Stomach (tissue), 9 donors: Measurements from ENCODE around the gene GPR34. TPM values are rescaled to one million over a fixed set of nuclear protein-coding genes. Genes with fewer than 3 reads are reported as not detected.

ENCODE experiments used
- DNase-seq, 2 donors: peaks; one replicate each; pipeline versions ENCODE4 v3.0.0 to v3.0.0-alpha.2; 2013 to 2019
- H3K27ac ChIP-seq, 5 donors: fragments of 200-600 bp in 4 of 5; sonication (generic) in 4 of 5; one replicate each; pipeline ENCODE4 v1.5.1; 2013 to 2019; ENCODE audit warnings: mild to moderate bottlenecking in 1 of 5, moderate library complexity in 1 of 5
- H3K27me3 ChIP-seq, 3 donors: fragments of 200-600 bp; sonication (generic); one replicate each; pipeline ENCODE4 v1.5.1; 2017 to 2019; ENCODE audit warnings: mixed run types in 1 of 3
- H3K36me3 ChIP-seq, 4 donors: fragments of 200-600 bp; sonication (generic); 1 replicate in 3 of 4; 2 replicates in 1 of 4; pipeline ENCODE4 v1.5.1; 2016 to 2019
- H3K4me1 ChIP-seq, 4 donors: fragments of 200-600 bp; sonication (generic); one replicate each; pipeline ENCODE4 v1.5.1; 2016 to 2019
- H3K4me3 ChIP-seq, 4 donors: fragments of 200-600 bp; sonication (generic) in 3 of 4; one replicate each; pipeline ENCODE4 v1.5.1; 2016 to 2019; ENCODE audit warnings: mild to moderate bottlenecking in 1 of 4
- H3K9me3 ChIP-seq, 4 donors: fragments of 200-600 bp; sonication (generic); one replicate each; pipeline ENCODE4 v1.5.1; 2016 to 2019
- EP300 ChIP-seq: sonication (generic); formaldehyde crosslinking; IDR thresholded peaks from one replicate; pipeline ENCODE4 v1.6.1; 2017; ENCODE audit warnings: antibody characterized with exemption
- POLR2A ChIP-seq, 4 donors: fragments of 450-650 bp; IDR thresholded peaks; one replicate each; pipeline ENCODE4 v1.6.1; 2016; ENCODE audit warnings: antibody characterized with exemption in 4 of 4, control low read depth in 2 of 4, mild to moderate bottlenecking in 1 of 4, moderate library complexity in 1 of 4
- POLR2AphosphoS5 ChIP-seq, 3 donors: sonication (generic); formaldehyde crosslinking; IDR thresholded peaks; one replicate each; pipeline ENCODE4 v1.6.1; 2016; ENCODE audit warnings: antibody characterized with exemption in 3 of 3
- WGBS, 5 donors: extraction: QIAGEN DNeasy Blood & Tissue Kit in 3 of 5; methylation state at CpG; one replicate each; pipeline versions ENCODE4 v1.1.5 to v1.1.7; 2013 to 2018; 5-methylcytosine and 5-hydroxymethylcytosine counted together
- intact Hi-C: fragments of 100-400 bp; cut with DNase I; formaldehyde crosslinking; loops from one replicate; pipeline ENCODE4 v1.15.1; 2023; ENCODE audit warnings: low total_unique reads
- polyA plus RNA-seq, 3 donors: library from polyadenylated mRNA; stranded (reverse); fragments of 200-250 nt; gene quantifications; one replicate each; pipeline ENCODE4 v1.2.3, GENCODE V29; 2013
- total RNA-seq, 5 donors: library from RNA; depleted of rRNA; stranded (reverse); fragments of >200 nt; gene quantifications; one replicate each; pipeline versions ENCODE4 v1.1.0 to v1.2.3, GENCODE V29; 2014 to 2016
- TF ChIP-seq, protein P1 (sequence below), 7 experiments: fragments of 450-650 bp in 4 of 7; fragments of 200-600 bp in 3 of 7; sonication (generic) in 3 of 7; IDR thresholded peaks; one replicate each; pipeline ENCODE4 v1.5.1; 2016 to 2019; ENCODE audit warnings: antibody characterized with exemption in 7 of 7, control low read depth in 2 of 7, mild to moderate bottlenecking in 1 of 7
- donor health status: healthy with polysubstance abuse.
- donor health status: Bipolar disorder and iron deficiency.
- donor health status: healthy.

The GPR34 gene
- total and polyA plus RNA-seq, 8 donors, result 0.45 to 10.1 (median 6.2) TPM; not detected in 1

GRCh38 chrX:41723826-41724225 lies 35.1 kb downstream of the GPR34 start, which contains the start of gene GPR82:
Gene GPR82 (plus strand): TSS chrX:41724181. CDS start chrX:41727027, 2,846 bp downstream.
- 31 to 50% (median 45%) methylated on average over 2 of the region's 2 CpGs for WGBS, 5 donors
- intact Hi-C loops, result no loop called here
- no peak within 1 kb of the TSS for H3K4me3 ChIP-seq

DNA sequence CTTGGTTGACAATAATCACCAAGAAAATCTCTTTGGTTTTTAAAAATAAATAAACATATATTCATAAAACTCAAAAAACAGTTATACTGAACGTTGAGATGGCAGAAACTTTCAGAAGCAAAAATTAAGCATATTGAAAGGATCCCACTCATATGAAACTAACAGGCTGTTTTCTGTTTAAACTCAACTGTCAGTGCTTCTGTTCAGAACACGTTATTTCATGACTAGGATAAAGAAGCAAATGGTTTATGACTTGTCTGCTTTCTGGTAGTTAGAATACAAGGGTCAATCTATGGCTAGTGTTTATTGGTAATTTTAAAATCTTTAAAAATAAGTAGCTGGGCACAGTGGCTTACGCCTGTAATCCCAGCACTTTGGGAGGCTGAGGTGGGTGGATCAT lies 39.4 kb downstream of the GPR34 start:
- no peak overlapping the region for H3K27ac ChIP-seq
- TF ChIP-seq POLR2AphosphoS5 (IDR thresholded peaks at IDR 0.05) (no peak), POLR2A (IDR thresholded peaks at IDR 0.05) (no peak), EP300 (no peak)
- TF ChIP-seq, protein P1, sequence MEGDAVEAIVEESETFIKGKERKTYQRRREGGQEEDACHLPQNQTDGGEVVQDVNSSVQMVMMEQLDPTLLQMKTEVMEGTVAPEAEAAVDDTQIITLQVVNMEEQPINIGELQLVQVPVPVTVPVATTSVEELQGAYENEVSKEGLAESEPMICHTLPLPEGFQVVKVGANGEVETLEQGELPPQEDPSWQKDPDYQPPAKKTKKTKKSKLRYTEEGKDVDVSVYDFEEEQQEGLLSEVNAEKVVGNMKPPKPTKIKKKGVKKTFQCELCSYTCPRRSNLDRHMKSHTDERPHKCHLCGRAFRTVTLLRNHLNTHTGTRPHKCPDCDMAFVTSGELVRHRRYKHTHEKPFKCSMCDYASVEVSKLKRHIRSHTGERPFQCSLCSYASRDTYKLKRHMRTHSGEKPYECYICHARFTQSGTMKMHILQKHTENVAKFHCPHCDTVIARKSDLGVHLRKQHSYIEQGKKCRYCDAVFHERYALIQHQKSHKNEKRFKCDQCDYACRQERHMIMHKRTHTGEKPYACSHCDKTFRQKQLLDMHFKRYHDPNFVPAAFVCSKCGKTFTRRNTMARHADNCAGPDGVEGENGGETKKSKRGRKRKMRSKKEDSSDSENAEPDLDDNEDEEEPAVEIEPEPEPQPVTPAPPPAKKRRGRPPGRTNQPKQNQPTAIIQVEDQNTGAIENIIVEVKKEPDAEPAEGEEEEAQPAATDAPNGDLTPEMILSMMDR (IDR thresholded peaks at IDR 0.05), result no peak
- no peaks in the 10 kb centered on the region for H3K9me3 ChIP-seq
- no peaks in the 10 kb centered on the region for H3K27me3 ChIP-seq
- H3K4me1 ChIP-seq, result peaks cover 0 to 5% (median 0%) of the 10 kb centered on the region in 4 donors
- 64 to 92% (median 73%) methylated on average over 3 of the region's 3 CpGs for WGBS, 5 donors
- intact Hi-C loops, result no loop called here
- no peak for DNase-seq
- H3K36me3 ChIP-seq, result no peaks in the 10 kb centered on the region
- H3K4me3 ChIP-seq, result no peak overlapping the region

More at GRCh38 chrX:41723826-41724225, 35.1 kb downstream of the GPR34 start, which contains the start of gene GPR82:
- no peak within 1 kb of the TSS for H3K27ac ChIP-seq
- no peak for DNase-seq
- TF ChIP-seq EP300 (no peak), POLR2A (IDR thresholded peaks at IDR 0.05) (no peak)
- TF ChIP-seq, protein P1 (IDR thresholded peaks at IDR 0.05), result no peak
- no peaks in the 10 kb centered on the region for H3K36me3 ChIP-seq
- H3K4me1 ChIP-seq, result peaks cover 0 to 15% (median 0%) of the 10 kb centered on the region in 4 donors
- H3K9me3 ChIP-seq, result peaks cover 0 to 8% (median 2%) of the 10 kb centered on the region in 4 donors
- H3K27me3 ChIP-seq, result no peaks in the 10 kb centered on the region

DNA sequence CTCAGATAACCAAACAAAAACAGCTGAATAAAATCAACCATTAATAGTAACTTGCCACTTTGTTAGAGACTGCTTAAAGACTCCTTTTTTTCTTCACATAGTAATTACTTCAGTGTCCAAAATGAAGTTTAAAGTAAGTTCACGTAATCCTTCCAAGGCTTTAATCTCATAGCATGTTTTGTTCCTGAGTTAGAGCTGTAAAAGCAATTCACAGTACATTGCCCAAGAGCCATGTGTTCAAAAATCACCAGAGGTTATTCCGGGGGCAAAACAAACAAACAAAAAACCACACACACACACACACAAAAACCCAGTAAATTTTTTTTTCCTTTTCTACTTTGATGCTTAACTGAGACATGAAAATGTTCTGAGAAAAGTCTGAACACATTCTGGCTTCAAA lies 41.3 kb downstream of the GPR34 start:
- H3K27ac ChIP-seq, result no peak overlapping the region
- 39 to 58% (median 42%) methylated on average over 2 of the region's 2 CpGs for WGBS, 5 donors
- DNase-seq, result no peak
- no peaks in the 10 kb centered on the region for H3K27me3 ChIP-seq
- intact Hi-C loops, result no loop called here
- no peaks in the 10 kb centered on the region for H3K9me3 ChIP-seq
- no peaks in the 10 kb centered on the region for H3K4me1 ChIP-seq
- H3K4me3 ChIP-seq, result no peak overlapping the region
- TF ChIP-seq EP300, result no peak
- TF ChIP-seq, protein P1 (IDR thresholded peaks at IDR 0.05), result no peak
- no peak for TF ChIP-seq POLR2A (IDR thresholded peaks at IDR 0.05)
- no peaks in the 10 kb centered on the region for H3K36me3 ChIP-seq

- Histone ChIP-seq H3K36me3 (no peaks in the 10 kb centered on the region), H3K27me3 (no peaks in the 10 kb centered on the region), H3K9me3 (no peaks in the 10 kb centered on the region), H3K27ac (no peak overlapping the region), H3K4me3 (no peak overlapping the region), H3K4me1 (no peaks in the 10 kb centered on the region)
- TF ChIP-seq POLR2AphosphoS5 (IDR thresholded peaks at IDR 0.05) (no peak), EP300 (no peak), POLR2A (IDR thresholded peaks at IDR 0.05) (no peak)
- TF ChIP-seq, protein P1 (IDR thresholded peaks at IDR 0.05), result no peak
- DNase-seq, result no peak
- intact Hi-C loops, result no loop called here
- 91 to 97% (median 92%) methylated on average over 2 of the region's 2 CpGs for WGBS, 5 donors
These were observed 43.5 kb downstream of the GPR34 start for GRCh38 chrX:41732260-41732659.
